RPMI7951 (cell line): ENCODE measurements around the gene RNF186. TPM values are rescaled to one million over a fixed set of nuclear protein-coding genes. Genes with fewer than 3 reads are reported as not detected.
"Not testable (repeated sequence)": the region's sequence is repeated elsewhere in the genome, so short reads cannot be mapped to it uniquely, and the experiment has no call there.

ENCODE experiments used
- DNase-seq: peaks from one replicate; pipeline ENCODE4 v3.0.0-alpha.2; 2012; ENCODE audit warnings: low read depth
- total RNA-seq: library from RNA; depleted of rRNA; stranded (reverse); fragments of >200 nt; shearing (Covaris generic); gene quantifications from 2 replicates; pipeline ENCODE4 v1.2.3, GENCODE V29; 2014

RNF186 gene
- total RNA-seq, 1 experiment from 2014 or later = not detected

DNA sequence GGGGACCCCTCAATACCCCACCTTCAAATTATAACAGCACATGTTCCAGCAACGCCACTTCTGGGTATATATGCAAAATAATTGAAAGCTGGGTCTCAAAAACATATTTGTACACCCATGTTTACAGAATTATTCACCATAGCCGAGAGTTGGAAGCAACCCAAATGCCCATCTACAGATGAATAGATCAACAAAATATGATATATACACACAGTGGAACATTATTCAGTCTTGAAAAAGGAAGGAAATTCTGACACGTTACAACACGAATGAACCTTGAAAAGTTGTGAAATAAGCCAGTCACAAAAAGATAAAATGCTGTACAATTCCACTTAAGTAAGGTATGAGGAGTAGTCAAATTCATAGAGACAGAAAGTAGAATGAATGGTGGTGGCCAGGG lies 20.5 kb downstream of the RNF186 start:
- DNase-seq = no peak

DNA sequence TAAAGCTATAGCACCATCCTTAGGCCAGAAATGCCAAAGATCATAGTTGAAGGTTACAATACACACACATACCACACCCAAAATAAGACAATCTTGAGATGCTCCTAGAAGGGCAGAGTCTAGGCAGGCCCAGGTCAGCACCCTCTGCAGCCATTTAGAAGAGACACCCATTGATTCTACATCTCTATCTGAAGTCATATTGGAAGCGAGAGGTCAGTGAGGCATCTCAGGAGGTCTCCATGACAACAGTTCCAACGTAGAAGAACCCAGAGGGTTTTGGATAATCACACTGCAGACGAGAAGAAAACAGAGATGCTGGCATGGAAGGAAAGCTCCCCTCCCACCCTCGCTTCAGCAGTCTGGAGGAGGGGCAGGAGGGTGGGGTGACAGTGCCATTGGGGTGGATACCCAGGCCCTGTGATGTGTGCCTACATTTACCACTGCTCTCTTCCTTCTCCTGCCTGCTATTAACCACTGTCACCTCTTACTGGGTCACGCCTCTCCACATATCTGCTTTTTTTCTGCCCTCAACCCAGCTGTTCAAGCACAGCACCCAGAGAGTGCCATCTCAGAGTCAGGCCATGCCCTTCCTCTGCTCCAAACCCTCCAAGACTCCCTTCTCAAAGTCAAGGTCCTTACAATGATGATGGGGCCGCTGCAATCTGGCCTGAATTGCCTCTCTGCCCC lies 21.6 kb downstream of the RNF186 start:
- no peak for DNase-seq

DNA sequence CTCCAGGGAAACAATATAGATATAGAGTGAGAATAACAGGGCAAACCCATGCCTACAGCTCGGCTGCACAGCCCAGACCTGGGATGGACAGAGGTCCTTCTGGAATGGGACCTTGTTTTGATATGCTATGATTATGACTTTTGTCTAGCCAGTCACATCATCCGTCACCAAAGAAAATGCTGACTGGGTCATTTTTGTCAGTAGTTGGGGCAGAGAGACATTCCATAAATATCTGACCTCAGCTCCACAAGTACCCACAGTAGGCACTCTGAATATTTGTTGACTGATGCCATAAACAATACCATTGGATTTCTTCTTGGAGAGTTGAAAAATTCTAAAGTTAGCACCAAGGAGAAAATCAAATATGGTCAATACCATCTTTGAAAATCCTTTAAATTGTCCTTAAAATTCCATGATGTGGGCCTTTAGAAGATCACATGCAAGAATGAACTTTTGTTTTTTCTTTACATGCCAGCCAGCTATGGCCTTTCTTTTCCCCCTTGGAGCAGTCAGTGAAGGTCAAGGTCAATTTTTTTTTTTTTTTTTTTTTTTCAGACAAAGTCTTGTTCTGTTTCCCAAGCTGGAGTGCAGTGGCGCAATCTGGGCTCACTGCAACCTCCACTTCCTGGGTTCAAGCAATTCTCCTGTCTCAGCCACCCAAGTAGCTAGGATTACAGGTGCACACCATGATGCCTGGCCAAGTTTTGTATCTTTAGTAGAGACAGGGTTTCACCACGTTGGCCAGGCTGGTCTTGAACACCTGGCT lies 22.7 kb downstream of the RNF186 start:
- DNase-seq = no peak

DNA sequence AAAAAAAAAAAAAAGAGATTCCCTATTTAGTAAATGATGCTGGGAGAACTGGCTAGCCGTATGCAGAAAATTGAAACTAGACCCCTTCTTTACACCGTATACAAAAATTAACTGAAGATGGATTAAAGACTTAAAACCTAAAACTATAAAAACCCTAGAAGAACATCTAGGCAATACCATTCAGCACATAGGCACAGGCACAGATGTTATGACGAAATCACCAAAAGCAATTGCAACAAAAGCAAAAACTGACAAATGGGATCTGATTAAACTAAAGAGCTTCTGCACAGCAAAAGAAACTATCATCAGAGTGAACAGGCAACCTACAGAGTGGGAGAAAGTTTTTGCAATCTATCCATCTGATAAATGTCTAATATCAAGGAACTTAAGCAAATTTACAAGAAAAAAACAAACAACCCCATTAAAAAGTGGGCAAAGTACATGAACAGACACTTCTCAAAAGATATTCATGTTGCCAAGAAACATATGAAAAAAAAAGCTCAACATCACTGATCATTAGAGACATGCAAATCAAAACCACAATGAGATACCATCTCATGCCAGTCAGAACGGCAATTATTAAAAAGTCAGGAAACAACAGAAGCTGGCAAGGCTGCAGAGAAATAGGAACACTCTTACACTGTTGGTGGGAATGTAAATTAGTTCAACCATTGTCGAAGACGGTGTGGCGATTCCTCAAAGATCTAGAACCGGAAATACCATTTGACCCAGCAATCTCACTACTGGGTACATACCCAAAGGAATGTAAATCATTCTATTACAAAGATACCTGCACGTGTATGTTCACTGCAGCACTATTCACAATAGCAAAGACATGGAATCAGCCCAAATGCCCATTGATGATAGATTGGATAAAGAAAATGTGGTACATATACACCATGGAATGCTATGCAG lies 24.8 kb downstream of the RNF186 start:
- not testable (repeated sequence) for DNase-seq

DNA sequence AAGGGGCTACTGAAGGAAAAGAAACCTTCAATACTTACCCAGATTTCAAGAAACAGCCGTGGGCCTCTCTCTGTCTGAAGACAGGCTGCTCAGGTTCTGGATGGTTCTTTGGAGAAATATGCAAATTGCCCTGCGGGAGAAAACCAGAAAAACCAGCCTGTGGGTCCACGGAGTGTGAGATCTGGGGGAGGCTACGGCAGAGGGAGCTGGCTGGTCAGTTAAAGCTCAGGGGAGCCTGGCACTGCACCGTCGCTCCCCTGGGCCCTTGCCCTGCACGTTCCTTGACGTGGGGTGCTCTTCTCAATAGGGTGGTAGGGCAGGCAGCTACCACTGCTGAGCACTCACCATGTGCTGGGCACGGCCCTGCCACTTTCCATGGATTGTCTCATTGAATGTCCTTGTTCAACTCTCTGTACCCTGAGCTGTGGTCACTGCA lies 28.1 kb downstream of the RNF186 start:
- DNase-seq = no peak

DNA sequence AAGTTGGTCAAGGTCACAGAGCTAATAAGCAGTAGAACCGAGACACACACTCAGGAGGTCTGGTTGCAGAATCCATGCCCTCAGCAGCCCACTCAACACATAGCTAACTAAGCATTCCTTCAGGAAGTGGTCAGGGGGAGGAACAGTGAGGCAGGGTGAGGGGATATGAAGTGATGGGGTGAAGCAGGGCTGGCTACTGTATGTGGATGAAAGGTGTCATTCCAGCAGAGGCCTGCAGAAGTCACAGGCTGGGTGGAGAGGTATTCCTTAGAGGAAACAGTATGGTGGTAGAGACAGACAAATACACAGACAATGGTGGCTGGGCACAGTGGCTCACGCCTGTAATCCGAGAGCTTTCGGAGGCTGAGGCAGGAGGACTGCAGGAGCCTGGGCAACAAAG lies 29.4 kb downstream of the RNF186 start:
- no peak for DNase-seq

DNA sequence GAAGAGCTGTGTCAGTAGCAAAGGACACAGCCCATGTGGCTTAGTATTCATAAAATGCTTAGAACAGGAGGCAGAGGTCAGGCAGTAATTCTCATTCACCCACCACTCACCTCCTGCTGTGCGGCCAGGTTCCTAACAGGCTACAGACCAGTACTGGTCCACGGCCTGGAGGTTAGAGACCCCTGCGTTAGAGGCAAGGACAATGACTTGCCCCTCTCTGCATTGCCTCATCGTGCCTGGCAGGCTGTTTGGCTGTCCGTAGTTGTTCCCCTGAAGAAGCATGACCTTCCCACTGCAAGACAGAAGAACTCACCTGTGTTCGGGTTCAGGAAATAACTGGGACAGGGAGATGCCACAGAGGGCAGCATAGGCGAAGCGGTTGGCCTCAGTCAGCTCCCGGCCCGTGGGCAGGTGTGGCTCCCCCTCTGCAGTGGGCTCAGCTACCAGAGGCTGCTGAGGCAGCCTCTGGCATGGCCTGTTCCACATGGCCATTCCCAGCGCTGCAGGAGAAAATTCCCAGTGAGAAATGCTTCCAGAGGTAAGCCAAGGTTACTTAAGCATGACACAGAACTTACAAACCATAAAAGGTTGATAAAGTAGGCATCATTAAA lies 34.7 kb downstream of the RNF186 start:
- no peak for DNase-seq

DNA sequence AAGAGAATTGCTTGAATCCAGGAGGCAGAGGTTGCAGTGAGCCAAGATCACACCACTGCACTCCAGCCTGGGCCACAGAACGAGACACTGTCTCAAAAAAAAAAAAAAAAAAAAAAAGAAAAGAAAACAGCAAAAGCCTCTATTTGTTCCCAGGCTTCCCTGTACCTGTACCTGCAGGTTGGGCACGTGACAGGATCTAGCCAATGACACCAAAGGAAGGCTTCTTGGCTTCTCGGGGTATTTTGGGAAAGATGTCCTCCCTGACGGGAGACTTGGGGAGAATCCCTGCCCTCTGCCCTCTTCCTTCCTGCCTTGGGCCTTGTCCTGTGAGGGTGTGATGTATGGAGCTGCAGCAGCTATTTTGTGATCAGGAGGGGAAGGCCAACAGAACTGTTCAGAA lies 38.1 kb downstream of the RNF186 start:
- no peak for DNase-seq

DNA sequence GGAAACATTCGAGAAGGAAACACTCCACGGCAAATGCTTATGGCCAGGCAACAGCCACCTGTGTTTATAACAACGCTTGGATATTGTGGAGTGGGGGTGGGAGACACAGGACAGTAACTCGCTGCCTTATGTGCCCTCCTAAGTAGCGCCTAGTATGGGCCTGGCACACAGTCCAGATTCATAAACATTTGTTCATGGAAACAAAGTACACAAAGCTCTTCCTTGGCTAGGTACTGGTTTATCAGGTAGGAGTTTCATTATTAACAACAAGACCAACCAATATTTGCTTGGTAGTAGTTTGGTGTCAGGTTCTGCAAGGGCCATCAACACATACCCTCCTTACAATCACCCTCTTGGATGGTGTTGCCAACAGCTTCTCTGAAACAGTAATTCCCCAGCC lies 38.8 kb downstream of the RNF186 start:
- DNase-seq = no peak

DNA sequence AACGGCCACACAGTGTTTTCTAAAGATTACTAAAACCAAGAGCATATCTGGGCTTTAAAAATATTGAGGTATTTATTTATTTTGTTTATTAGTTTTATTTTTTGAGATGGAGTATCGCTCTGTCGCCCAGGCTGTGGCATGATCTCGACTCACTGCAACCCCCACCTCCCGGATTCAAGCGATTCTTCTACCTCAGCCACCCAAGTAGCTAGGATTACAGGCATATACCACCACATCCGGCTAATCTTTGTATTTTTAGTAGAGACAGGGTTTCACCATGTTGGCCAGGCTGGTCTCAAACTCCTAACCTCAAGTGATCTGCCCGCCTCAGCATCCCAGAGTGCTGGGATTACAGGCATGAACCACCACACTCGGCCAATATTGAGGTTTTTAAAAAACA lies 39.3 kb downstream of the RNF186 start:
- DNase-seq = no peak

DNA sequence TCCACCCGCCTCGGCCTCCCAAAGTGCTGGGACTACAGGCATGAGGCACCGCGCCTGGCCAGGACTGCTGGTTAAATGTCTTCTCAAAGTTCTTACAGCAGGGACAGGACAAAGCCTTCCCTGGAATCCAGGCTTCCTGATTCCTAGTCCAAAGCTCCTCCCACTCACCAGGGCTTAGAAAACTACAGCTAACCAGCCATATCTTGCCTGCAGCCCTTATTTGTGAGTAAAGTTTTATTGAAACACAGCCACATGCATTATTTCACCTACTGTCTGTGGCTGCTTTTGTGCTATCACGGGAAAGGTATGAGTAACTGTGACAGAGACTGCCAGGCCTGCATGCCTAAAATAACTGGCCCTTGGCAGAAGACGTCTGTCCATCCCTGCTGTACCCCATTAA lies 39.8 kb downstream of the RNF186 start:
- no peak for DNase-seq

DNA sequence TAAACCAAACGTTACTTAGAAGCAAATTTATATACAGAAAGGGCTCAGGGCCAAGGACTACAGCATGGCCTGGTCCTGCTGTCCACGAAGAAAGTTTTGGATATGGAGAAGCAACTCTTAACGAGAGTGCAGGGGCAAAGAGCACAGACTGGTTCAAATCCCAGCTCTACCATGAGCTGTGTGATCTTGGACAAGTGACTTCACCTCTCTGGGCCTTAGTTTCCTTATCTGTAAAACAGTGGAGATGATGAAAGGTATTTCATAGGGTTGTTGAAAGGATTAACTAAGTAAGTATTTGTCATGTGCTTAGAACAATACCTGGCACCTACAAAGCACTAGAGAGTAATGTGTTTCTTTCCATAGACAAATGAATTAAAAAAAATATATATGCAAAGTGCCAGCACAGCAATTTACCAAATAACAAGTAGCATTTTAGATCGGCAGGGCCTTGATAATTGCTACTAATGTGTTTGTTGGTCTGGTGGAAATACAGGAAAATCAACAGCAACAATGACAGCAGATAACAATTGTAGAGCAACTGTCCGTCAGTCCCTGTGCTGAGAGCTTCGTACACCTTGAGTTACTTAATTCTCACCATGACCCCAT lies 40.8 kb downstream of the RNF186 start:
- no peak for DNase-seq

DNA sequence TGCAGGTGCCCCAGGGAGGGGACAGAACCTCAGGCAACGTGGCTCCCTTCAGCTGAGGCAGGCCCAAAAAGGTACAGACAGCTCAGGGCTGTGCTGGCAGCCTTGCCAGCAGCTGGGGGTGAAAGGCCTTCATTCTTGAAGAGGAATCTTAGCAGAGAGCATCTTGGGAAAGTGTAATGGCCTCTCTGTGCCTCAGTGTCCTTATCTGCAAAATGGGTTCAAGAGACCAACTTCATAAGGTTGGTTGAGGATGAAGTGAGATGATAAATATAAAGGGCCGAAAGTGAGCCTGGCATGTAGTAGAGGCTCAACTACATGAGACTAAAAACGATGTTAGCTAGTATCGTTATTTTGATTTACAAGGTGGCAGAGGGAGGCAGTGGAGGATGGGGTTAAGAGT lies 41.6 kb downstream of the RNF186 start:
- no peak for DNase-seq

DNA sequence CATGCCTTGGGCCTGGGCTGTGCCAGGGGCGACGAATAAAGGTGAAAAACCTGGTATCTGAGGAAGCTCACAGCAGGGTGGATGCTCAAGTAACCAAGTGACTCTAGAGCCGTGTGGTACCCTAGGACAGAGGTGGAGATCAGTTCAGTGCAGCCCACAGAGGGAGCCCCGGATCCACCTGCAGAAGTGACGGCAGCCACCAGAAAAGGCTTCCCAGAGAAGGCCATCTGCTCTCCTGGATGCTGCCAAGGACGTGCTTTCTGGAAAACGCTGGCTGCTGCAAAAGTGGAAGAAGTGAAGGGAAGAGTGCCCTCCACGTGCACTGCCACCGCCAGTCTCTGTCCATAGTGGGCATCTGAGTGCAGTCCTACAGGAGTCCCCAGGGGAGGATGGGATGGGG lies 43.0 kb downstream of the RNF186 start:
- DNase-seq = no peak

DNA sequence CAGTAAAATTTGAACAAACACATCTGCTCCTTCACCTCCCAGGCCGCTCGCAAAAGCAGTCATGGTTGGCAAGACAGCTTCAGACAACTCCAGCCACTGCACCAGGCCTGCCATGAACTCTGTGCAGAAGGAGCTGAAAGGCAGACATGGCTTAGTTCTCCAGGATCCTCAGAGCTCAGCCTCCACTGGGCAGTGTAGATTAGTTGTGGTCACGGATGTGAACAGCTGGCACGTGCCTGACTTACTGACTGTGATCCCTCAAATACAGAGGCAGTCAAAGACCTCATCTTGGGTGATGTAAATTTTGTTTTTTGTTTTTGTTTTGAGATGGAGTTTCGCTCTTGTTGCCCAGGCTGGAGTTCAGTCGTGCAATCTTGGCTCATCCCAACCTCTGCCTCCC lies 43.7 kb downstream of the RNF186 start:
- DNase-seq = no peak

DNA sequence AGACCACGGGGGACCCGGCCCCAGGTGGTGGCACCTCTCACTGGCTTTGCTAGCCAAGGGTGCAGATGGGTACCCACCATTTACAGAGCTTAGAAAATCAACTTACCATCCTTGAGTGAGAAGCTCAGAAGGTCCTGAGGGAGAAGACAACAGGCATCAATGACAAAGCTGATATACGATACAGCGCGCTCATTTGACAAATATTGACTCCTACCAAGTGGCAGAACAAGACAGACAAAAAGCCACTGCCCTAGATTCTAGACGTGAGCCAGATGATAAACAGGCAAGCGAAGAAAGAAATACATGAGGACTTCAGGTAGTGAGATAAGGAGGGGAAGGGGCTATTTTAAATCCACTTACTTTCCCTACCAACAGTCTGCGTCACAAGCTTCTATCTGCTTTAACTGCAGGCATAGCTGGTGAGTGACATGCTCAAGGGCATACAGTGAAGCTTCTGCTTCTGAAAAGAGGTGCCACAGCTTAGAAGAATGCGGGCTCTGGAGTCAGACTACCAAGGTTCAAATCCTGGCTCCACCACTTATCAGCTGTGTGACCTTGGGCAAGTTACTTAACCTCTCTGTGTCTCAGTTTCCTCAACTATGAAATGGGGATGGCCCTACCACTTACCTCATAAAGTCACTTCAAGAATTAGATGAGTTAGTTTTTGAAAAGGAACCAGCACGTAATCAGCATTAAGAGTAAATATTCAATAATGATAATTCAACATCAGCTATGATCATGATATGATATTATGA lies 44.5 kb downstream of the RNF186 start:
- no peak for DNase-seq

DNA sequence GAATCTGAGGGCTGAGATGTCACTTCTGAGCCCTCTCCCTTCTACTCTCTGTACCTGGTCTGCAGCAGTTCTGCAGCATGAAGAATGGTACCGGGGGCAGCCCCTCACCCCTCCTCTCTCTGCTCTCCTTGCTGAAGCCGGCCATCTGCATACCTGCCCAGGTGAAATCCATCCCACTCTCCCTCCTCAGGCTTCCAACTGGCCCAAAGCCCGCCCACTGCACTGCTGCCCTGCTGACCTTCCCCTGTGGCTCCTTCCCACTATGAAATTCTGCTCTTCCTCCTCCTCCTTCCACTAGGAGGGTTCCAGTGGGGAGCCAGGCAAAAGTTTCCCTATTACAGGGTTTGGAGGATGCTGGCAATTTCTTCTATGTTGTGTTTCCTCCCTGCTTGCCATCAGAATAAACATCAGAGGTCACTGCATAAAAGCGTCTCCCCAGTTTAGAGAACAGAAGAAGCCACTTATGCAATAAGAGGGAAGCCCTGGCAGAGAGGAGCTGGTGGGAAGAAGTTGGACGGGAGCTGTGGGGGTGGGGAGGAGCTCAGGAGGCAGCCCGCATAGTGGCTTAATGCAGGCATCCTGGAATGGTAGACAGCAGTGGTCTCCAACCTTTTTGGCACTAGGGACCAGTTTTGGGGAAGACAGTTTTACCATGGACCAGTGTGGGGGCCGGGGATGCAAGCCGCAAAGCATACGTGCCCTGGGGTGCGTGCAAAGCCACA lies 45.7 kb downstream of the RNF186 start:
- no peak for DNase-seq

DNA sequence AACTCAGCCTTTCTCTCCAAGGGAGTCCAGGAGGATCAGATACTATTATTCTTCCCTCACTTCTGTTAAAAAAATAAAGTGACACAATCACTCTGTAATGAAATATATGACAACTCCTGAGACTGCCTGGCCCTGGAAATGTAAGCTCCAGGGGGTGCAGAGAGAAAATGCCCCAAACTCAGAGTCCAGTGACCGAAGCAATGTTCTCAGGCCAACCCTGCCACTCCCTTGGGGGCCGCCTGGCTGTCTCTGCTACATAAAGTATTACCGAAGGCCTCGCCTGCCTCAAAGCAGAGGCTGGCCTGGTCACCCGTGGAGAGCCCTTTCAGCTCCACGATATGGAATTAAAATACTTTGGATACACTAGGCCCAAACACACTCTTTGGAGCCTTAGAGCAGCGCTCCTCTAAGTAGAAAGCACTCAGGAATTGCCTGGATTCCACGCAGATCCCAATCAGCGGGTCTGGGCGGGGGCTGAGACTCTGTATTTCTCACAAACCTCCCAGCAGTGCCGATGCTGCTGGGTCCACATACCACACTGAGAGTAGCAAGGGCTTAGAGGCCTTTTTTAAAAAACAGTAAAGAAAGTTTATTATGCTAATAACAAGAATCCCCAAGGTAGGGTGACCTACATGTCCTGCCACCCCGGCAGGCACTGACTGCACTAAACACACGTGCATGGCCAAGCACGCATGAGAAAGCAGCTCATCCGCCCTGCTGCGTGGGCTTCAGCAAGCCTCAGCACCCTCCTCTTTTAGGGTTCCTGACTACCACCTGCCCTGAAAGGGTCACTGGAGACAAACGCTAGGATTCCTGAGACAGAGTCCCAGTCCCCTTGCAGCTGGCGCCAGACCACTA lies 46.5 kb downstream of the RNF186 start:
- no peak for DNase-seq

DNA sequence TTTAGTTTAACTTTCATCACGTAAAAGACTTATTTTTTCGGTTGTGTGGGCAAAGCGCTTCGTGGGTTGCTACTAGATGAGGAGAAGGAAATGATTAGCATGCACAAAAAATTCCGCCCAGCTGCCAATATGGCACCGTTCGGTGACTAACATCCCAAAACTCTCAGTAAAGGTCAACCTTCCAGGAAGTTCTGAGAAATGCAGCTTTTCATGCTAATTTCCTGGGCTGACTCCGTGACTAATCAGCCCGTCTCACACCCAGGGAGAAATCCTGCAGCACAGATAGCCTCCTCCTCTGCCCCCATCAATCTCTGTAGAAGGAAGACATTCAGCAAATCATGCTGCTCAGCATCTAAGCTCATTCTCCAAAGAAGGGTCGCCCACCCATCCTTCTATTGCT lies 49.5 kb downstream of the RNF186 start:
- DNase-seq = peak; percentile 95
